SKM-1 treated with dmso at 0.1 percent for 144 hours (cell line): Measurements from ENCODE around the gene OSBPL10.

Experiments used
- DNase-seq: peaks from one replicate; lab custom pipeline; 2025; ENCODE audit not compliant: unreplicated experiment; lab: John Stamatoyannopoulos, UW

OSBPL10 gene

DNA sequence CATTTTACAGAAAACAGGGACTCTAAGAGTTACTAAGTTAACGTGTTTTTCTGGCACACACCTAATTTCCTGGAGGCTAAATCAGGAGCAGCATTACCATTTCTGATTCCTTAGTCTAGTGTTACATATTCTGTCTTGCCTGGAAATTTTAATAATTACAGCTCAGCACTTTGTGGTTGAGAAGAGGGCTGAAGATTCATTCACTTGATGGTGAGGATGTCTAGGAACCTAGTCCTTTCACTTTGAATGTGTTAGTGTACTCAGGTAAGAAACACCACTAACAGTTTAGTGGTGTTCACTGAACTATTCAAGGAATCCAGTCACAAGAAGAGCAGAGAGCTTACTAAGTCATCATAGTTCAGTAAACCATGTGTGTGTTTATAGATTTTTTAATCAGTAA, 345.5 kb downstream of the OSBPL10 start:
- no peak for DNase-seq

DNA sequence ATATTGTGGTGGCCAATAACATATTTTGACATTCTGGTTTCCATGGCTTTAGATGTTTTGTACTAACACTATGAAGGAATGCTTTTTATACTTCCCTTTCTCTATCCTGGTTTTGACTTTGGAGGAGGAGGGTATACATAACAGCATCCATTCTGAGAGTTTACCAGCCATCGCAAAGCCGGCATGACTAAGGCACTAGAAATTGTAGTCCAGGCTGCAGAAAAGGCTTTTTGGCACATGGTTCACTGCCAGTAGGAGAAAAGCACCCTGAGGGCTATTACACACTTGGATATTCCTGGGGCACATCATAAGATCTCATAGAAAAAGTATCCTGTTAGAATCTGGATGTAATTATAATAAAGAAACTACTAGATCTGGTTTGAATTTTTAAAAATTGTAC, 346.6 kb downstream of the OSBPL10 start:
- DNase-seq, result no peak

DNA sequence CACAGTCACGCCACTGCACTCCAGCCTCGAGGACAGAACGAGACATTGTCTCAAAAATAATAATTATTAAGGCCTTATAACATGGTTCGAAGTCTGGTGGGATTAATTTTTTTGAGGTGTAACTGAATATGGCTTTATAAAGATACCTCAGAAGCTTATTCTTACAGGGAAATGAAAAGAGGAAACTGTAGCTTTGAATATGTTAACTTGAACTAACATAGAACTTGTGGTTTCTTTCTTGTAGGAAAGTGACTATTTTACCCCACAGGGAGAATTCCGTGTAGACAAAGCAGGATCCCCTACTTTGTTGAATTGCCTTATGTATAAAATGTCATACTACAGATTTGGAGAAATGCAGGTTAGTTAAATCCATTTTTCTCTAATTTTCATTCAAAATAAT, 352.0 kb downstream of the OSBPL10 start:
- peak; percentile 18 for DNase-seq

DNA sequence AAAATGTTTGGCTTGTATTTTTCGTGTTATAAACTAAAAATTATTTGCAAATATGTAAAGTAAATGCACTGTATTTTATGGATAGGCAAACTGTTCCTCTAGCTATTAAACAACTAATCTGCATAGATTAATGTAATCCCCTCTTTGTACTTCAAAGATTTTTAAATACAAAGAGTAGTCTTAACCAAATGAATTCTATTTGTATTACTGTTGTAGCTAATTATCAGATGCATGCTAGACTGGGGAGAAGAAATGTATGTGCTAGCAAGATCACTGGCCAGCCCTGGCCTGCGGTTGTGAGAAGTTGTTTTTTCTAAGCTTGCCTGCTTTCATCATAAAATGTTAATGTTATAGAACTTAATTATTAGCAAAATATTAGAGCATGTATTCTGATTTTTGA, 355.7 kb downstream of the OSBPL10 start:
- DNase-seq, result no peak

DNA sequence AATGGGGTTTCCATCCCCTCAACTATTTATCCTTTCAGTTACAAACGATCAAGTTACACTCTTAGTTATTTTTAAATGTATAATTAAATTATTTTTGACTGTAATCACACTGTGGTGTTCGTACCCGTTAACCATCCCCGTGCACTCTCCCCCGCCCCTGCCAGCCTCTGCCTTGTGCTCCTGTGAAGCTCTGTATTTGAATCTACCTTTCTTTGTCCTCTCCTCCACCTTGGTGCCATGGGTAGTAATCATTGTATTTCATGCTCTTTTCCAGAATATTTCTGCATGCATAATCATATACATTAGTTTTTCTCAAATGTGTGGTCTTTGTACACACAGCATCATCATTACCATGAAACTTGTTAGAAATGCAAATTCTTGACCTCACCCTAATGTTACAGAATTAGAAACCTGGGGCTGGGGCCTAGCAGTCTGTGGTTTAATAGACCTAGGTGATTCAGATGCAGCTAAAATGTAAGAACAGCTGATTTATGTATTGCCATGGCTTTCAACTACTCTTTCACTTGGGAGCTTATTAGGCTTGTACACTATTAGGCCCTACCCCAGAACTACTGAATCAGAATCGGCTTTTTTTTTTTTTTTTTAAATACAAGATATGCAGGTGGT, 356.9 kb downstream of the OSBPL10 start:
- no peak for DNase-seq

DNA sequence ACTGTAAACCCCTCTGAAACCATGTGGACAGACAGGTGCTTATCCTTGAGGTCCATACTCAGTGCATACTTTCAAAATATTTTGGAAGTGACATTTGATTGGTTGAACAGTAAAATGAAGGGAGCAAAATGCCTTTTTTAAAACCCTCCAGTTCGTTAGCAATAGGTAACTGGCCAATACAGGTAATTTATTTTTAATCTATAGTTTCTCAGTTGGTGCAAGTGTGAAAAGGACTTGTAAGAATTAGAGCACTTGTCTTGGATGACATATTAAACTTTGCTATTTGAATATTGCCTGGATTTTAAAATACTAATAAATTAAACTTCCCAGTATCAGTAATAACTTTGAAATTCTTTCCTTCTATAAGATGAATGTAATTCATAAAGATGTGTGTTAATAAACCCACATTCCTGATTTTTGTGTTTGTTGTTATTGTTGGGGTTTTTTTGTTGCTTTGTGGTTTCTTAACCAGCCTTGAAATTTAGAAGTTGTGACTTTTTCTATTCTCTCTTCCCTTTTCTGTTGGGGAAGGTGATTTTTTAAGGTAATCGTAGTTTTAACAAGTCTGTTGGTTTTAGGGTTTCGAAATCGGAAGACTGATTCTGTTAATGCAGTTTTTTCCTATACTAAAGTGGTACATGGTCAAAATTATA, 358.3 kb downstream of the OSBPL10 start:
- DNase-seq, result no peak

DNA sequence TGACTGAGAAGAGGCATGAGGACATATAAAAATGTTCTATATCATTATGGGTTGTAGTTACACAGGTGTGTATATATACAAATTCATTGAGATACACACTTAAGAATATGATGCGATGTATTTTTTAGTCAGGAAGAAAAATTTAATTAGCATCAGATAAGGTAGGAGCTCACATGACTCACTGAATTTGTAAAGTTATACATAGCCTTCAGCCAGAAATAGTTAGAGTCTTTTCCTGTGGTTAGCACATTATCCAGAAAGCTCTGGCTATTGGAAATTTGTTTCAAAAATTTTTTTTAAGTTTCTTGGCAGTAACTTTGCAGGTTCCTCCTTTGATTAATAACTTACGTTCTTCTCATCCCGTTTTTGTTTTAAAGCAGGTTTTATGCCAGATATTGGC, 359.7 kb downstream of the OSBPL10 start:
- DNase-seq, result no peak

DNA sequence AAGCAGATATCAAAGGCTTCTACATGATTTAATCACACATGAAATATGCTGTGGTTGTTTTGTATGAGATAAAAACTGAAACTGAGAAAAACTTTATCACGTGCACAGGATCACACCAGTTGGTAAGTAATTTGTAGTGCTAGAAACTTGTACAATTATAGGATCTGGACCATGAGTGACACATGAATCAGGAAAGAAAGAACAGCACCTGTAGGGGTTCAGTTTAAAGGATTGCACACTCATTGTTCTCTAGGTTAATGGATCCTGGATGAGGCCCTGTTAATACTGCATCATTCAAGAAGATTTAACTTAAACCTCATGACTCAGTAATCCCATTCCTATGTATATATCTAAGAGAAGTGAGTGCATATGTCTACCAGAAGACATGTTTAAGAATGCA, 360.4 kb downstream of the OSBPL10 start:
- no peak for DNase-seq

DNA sequence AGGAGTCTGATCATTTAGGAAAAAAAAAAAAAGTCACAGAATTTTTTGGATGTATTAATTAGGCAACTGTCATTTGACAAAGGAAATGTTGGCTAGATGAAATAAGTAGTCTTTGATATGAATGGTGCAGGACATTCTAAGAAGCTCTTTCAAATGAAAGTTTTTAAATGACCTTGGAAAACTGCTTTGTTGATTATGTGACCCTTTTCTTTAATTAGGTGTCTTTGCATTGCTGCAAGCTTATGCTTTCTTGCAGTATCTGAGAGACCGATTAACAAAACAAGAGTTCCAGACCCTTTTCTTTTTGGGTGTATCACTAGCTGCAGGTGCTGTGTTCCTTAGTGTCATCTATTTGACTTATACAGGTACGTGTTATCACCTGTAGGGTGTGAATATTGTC, 364.4 kb downstream of the OSBPL10 start:
- DNase-seq, result no peak

DNA sequence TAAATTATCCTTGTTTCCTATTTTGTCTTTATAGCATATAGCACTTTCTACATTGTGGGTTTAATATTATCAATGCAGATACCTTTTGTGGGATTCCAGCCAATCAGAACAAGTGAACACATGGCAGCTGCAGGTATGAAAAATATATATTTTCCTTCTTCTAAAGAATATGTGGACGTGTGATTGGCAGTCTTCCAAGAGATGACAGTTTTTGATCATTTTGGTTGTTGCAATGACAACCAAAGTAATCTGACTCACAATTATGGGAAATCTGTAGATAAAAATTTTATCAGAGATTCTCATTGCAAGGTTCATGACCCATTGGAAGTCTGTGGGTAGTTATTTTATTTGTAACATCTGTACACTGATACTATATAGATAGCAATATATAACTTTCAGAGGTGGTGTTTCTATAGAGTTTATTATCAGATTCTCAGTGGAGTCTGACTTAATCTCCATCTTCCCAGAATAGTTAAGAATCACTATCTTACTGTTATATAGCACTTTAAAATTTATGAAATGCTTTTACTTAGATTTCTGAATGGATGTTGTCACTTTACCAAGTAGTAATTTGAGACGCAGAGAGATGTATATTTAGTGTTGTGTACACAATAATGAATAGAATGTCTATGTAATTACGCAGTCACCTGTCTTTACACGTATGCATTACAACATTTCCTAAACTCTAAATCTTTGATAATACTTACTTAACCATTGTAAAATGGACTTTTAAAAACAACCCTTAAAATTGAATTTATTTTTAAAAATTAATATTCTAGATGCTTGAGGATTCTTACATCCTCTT, 365.8 kb downstream of the OSBPL10 start:
- no peak for DNase-seq

DNA sequence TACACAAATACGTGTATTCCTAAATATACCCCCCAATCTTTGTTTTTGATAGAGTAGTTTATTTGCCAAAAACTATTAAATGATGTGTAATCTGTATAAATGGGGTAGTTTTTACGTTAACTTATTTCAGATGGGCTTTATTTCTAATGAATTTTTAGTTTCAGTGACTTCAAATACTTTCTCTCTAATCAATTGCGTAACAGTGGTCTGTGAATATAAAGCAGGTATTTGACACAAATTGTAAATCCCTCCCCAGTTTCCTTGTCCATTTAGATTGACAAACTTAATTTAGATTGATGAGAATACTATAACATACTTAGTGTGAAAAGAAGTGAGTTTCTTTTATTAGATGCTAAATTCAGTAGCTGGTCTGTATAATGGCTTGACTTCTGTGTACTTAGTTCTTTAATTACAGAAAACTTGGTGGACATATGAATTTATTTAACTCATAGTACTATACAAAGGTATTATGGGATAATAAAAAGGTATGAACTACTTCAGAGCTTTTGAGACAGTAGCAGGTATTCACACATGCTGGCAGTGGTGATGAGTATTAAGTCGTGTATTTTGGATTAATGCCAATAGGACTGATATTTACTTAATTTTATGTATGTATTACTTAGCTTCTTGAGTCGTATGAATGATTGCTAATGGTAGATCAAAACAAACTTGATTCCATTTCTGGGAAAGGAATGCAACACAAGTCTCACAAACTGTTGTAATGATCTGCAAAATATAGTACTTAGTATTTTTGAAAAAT, 366.7 kb downstream of the OSBPL10 start:
- no peak for DNase-seq

DNA sequence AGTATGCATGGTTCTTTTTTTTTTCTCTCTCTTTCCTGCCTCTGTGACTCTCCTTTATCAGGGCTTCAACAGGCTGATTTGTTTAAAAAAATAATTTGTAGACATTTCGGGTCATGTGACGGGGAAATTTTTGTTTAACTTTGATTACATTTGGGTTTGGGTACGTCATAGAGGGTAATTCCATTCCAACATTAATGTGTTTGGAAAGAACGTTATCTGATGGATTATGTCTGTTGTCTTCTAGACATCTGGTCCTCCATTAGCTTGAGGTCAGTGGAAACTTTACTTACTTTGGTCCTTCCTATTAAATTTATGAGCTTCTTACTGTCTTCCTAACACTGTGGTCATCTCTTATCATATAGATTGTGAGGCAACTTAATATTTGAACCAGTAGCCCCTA, 367.4 kb downstream of the OSBPL10 start:
- no peak for DNase-seq

DNA sequence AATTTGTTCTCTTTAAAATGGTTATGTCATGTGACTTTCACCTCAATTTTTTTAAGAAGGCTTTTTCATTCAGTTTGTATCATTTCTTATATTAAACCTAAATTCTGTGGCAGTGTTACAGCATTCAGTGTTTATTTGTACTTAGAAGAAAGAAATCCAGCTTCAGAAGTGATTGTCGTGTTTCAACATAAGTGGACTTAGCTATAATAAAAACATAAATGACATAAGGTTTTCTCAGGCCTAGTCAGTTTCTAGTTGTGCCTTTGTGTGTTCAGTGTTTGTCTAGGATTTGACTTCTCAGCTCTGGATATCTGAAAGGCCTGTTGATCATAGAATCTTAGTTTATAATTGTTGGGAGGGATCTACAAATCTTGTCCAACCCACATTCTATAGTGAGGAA, 367.9 kb downstream of the OSBPL10 start:
- DNase-seq, result no peak
